Left lung (tissue), 10 donors: ENCODE data around the gene HSPA12A. TPM values are rescaled to one million over a fixed set of nuclear protein-coding genes. Genes with fewer than 3 reads are reported as not detected.

Experiments used
- ATAC-seq: fragments of 200-7000 bp; cut with Tn5 transposase; one replicate; pipeline ENCODE4 v1.9.1; 2020; ENCODE audit warnings: moderate library complexity
- DNase-seq, 4 donors: peaks; one replicate each; pipeline ENCODE4 v3.0.0-alpha.2; 2013 to 2020
- H3K27ac ChIP-seq, 2 donors: fragments of 200-600 bp; sonication (generic) in 1 of 2; one replicate each; pipeline versions ENCODE4 v1.5.0 to v1.8.0; 2020 to 2021
- H3K27me3 ChIP-seq, 2 donors: fragments of 200-600 bp; sonication (generic) in 1 of 2; one replicate each; pipeline versions ENCODE4 v1.5.0 to v1.8.0; 2020 to 2021
- H3K36me3 ChIP-seq, 2 donors: fragments of 200-600 bp; sonication (generic) in 1 of 2; one replicate each; pipeline versions ENCODE4 v1.5.0 to v1.8.0; 2020 to 2021
- H3K4me1 ChIP-seq, 2 donors: fragments of 200-600 bp; one replicate each; pipeline ENCODE4 v1.8.0; 2021
- H3K4me3 ChIP-seq, 2 donors: fragments of 200-600 bp; sonication (generic) in 1 of 2; one replicate each; pipeline versions ENCODE4 v1.5.0 to v1.8.0; 2020 to 2021; ENCODE audit warnings: mild to moderate bottlenecking in 1 of 2
- H3K9me3 ChIP-seq, 2 donors: fragments of 200-600 bp; sonication (generic) in 1 of 2; one replicate each; pipeline versions ENCODE4 v1.5.0 to v1.8.0; 2020 to 2021
- intact Hi-C, 2 donors: fragments of 100-400 bp; cut with DNase I; formaldehyde crosslinking; loops; one replicate each; pipeline versions ENCODE4 v1.11.2 to v1.14.2; 2022
- polyA plus RNA-seq, 6 donors: library from polyadenylated mRNA; unstranded; fragments of 120-200 nt; gene quantifications; one replicate each; pipeline ENCODE4 v1.2.1, GENCODE V29; 2013; ENCODE audit not compliant: insufficient read length in 6 of 6
- total RNA-seq, 2 donors: library from RNA; stranded (reverse); fragmentation: NEBNext Ultra II Directional; extraction: Animal tissue kit (Norgen Biotek cat#: 25700); gene quantifications; one replicate each; pipeline ENCODE4 v1.2.1, GENCODE V29; 2021
- TF ChIP-seq, protein P1 (sequence below), 2 donors: fragments of 200-600 bp; sonication (generic) in 1 of 2; IDR thresholded peaks; one replicate each; pipeline versions ENCODE4 v1.5.0 to v1.8.0; 2021; ENCODE audit warnings: antibody characterized with exemption in 2 of 2
- donor health status: DM: no; HTN: yes; CAD: no.
- donor health status: DM: no; HTN: no; CAD: no.

HSPA12A gene
- total and polyA plus RNA-seq, 8 donors, result 9.1 to 13.5 (median 12.0) TPM

GRCh38 chr10:116771101-116771958, 29.0 kb upstream of the HSPA12A start:
- DNase-seq (peak in 2 of 4 donors; percentile 44 to 58), ATAC-seq (peak; percentile 64)
- H3K4me1 ChIP-seq, result no peaks in the 10 kb centered on the region
- H3K4me3 ChIP-seq, result no peak overlapping the region
- no peak overlapping the region for H3K27ac ChIP-seq
- TF ChIP-seq, protein P1, sequence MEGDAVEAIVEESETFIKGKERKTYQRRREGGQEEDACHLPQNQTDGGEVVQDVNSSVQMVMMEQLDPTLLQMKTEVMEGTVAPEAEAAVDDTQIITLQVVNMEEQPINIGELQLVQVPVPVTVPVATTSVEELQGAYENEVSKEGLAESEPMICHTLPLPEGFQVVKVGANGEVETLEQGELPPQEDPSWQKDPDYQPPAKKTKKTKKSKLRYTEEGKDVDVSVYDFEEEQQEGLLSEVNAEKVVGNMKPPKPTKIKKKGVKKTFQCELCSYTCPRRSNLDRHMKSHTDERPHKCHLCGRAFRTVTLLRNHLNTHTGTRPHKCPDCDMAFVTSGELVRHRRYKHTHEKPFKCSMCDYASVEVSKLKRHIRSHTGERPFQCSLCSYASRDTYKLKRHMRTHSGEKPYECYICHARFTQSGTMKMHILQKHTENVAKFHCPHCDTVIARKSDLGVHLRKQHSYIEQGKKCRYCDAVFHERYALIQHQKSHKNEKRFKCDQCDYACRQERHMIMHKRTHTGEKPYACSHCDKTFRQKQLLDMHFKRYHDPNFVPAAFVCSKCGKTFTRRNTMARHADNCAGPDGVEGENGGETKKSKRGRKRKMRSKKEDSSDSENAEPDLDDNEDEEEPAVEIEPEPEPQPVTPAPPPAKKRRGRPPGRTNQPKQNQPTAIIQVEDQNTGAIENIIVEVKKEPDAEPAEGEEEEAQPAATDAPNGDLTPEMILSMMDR (IDR thresholded peaks at IDR 0.05), result no peak
- H3K27me3 ChIP-seq, result peaks cover 0 to 13% of the 10 kb centered on the region in 2 donors
- H3K9me3 ChIP-seq, result no peaks in the 10 kb centered on the region
- H3K36me3 ChIP-seq, result no peaks in the 10 kb centered on the region
- intact Hi-C loops, result no loop called here

GRCh38 chr10:116770281-116770680, 27.9 kb upstream of the HSPA12A start:
- TF ChIP-seq, protein P1 (IDR thresholded peaks at IDR 0.05), result no peak
- H3K9me3 ChIP-seq, result no peaks in the 10 kb centered on the region
- DNase-seq, result no peak
- intact Hi-C loops, result no loop called here
- ATAC-seq, result no peak
- no peak overlapping the region for H3K27ac ChIP-seq
- H3K27me3 ChIP-seq, result peaks cover 0 to 13% of the 10 kb centered on the region in 2 donors
- no peaks in the 10 kb centered on the region for H3K4me1 ChIP-seq
- H3K36me3 ChIP-seq, result no peaks in the 10 kb centered on the region
- no peak overlapping the region for H3K4me3 ChIP-seq

DNA sequence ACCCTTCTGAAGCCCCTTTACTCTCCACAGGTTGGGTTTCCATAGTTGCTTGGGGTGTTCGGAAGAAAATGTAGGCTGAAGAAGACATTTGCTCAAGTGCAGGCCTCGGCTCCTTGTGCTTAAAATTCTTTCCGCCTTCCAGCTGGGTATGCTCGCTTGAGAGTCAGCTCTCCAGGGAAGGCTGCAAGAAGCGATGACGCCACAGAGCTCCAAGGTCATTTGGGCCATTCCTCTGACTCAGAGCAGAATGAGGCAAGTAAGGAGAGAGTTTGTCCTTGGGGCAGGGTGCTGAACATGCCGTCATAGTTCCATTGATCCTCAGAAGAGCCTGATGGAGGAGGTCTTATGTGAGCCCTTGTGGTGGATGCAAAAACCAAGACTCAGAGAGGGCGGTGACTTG, 27.4 kb upstream of the HSPA12A start:
- Histone ChIP-seq H3K9me3 (no peaks in the 10 kb centered on the region), H3K27me3 (peaks cover 0 to 13% of the 10 kb centered on the region in 2 donors), H3K36me3 (no peaks in the 10 kb centered on the region), H3K4me1 (no peaks in the 10 kb centered on the region), H3K27ac (no peak overlapping the region), H3K4me3 (no peak overlapping the region)
- intact Hi-C loops, result no loop called here
- no peak for DNase-seq
- no peak for ATAC-seq
- TF ChIP-seq, protein P1 (IDR thresholded peaks at IDR 0.05), result no peak

DNA sequence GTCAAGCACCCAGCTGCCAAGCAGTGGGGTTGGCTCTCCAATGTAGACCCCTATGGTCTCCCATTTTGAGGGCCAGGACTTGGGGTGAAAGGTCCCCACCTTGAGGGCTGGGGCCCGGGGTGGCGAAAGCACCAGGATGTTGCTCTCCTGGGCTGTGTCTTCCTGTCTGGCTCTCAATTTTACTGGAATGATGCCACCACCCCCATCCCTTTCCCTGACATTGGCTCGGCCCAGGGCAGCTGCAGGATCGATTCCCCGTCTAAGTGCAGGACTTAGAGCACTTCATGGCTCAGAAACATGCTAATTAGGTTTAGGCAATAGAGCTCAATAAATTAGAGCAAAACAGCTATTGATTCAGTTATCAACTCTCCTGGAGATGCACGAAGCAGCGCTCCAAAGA, 27.0 kb upstream of the HSPA12A start:
- Histone ChIP-seq H3K4me1 (no peaks in the 10 kb centered on the region), H3K36me3 (no peaks in the 10 kb centered on the region), H3K4me3 (no peak overlapping the region), H3K9me3 (no peaks in the 10 kb centered on the region), H3K27me3 (peaks cover 0 to 13% of the 10 kb centered on the region in 2 donors), H3K27ac (no peak overlapping the region)
- ATAC-seq (no peak), DNase-seq (no peak)
- TF ChIP-seq, protein P1 (IDR thresholded peaks at IDR 0.05), result no peak
- intact Hi-C loops, result no loop called here

GRCh38 chr10:116768786-116769185, 26.4 kb upstream of the HSPA12A start:
- Histone ChIP-seq H3K27ac (no peak overlapping the region), H3K36me3 (no peaks in the 10 kb centered on the region), H3K27me3 (peaks cover 0 to 13% of the 10 kb centered on the region in 2 donors), H3K9me3 (no peaks in the 10 kb centered on the region), H3K4me1 (no peaks in the 10 kb centered on the region), H3K4me3 (no peak overlapping the region)
- TF ChIP-seq, protein P1 (IDR thresholded peaks at IDR 0.05), result no peak
- intact Hi-C loops, result no loop called here
- ATAC-seq (no peak), DNase-seq (no peak)
